Left kidney (tissue), 2 donors: ENCODE measurements around the gene PPWD1. TPM values are rescaled to one million over a fixed set of nuclear protein-coding genes. Genes with fewer than 3 reads are reported as not detected.
"Not testable (repeated sequence)": the region's sequence is repeated elsewhere in the genome, so short reads cannot be mapped to it uniquely, and the experiment has no call there.

Experiments
- DNase-seq: peaks from one replicate; pipeline ENCODE4 v3.0.0-alpha.2; 2013
- polyA plus RNA-seq: library from polyadenylated mRNA; unstranded; fragments of 120-200 nt; gene quantifications from one replicate; pipeline ENCODE4 v1.2.1, GENCODE V29; 2013; ENCODE audit not compliant: insufficient read length

The PPWD1 gene
- polyA plus RNA-seq, 1 donor, result 111 TPM

DNA sequence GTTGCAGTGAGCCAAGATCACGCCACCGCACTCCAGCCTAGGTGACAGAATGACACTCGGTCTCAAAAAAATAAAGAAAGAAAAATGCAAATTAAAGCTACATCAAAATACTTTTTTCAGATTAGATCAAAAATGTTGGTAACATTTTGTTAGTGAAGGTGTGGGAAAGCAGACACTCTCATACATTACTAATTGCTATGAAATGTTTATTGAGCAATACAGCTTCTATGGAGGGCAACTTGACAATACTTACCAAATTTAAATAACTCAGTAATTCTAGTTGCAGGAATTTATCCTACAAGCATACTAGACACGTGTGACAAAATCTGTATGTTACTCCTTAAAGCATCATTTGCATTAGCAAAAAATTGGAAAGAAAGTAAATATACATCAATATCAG is 56.9 kb downstream of the PPWD1 start:
- DNase-seq, result no peak

DNA sequence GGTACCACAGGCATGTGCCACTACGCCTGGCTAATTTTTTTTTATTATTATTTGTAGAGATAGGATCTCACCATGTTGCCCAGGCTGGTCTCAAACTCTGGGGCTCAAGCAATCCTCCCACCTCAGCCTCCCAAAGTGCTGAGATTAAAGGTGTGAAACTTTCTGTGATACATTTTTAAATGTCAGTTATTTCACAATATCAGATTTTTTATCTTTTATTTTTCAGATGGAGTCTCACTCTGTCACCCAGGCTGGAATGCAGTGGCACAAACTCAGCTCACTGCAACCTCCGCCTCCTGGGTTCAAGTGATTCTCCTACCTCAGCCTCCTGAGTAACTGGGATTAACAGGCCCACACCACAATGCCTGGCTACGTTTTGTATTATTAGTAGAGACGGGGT is 58.9 kb downstream of the PPWD1 start:
- not testable (repeated sequence) for DNase-seq

DNA sequence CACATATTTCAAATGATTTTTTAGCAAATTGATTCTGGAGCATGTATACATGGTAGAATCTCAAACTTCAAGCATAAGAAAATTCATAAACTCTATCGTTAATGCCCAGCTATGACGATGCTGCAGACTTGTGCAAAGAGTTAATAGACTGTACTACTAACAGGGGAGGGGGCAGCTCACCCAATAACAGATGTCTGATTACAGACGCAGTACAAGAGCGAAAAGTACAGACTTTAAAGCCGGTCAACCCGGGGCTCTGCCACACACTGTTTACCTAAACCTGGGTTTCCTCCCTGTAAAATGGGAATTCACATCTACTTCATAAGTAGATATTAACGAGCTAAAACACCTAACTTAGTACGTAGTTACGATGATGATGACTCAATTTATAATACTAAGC is 60.4 kb downstream of the PPWD1 start:
- peak; percentile 0 for DNase-seq

DNA sequence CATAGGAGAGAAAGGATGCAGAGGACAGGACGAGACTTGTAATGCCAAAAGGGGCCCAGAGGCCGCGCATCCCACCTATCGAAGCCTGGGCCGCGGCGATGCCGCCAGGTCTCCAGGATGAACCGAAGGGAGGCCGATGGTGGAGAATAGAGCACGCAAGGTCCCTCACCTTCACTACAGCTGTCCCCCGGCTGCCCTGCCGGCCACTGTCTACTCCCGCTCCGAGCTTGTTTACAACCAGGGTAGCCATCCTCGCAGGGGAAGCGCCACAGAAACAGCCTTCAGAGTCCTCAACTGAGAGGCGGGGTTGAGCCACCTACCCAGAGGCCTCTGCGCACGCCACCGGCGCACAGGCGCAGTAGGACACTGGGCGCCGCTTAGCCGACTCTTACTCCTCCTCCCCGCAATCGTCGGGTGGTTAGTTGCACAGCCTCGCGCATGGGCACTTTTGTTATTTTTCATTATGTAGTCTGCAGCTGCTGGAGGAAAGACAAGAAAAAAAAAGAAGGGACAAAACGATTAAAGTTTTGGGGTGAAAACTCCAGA is 61.0 kb downstream of the PPWD1 start, which contains the start of gene TRIM23:
Gene TRIM23, minus strand, starts transcription at position 309 of the 546 bp plus-strand sequence. Its CDS starts 59 bp downstream, at position 250.
- peak; percentile 95 for DNase-seq

DNA sequence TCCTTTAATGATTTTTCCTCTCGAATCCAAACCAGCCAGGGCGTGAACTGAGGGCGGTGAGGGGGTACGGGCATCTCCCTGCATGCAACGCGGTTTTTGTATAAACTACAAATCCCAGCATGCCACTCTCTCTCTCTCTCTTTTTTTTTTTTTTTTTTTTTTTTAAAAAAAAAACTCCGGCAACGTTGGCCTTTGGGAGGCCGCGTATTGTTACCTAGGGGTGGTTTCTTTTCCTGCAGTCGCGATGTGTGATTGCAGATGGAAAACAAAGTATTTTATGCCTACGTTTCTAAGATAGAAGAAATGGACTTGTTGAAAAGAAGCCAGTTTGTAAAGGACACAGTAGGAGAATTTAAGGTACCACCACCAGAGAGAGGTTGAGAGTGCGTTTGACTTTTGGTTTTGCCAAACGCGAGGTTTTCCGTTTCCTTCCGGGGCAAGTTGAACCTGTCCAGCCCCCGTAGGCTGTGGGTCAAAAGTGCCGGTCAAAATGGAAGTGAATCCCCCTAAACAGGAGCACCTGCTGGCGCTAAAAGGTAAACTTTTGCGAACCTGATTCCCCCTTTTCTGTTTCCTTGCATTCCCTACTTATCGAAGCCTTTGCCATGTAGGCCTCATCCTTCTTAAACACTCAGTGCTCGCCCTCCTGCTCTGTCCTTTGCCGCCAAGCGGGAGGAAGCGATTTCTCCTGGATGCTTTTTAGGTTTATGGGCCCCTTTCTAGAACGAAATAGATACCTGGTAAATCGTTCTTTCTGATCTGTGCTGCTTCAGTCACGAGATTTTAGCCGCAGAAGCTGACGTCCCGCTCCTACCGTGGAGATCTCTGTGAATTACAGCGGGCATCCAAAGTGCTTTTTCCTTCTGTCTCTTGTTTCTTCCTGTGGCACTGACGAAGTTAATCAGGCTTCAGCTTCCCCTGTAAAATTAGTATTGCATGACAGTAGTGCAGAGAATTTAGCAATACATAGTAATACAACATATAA is 61.8 kb downstream of the PPWD1 start, which contains the start of the genes SHLD3 and TRAPPC13:
Gene SHLD3, plus strand, starts transcription at position 457 of the 985 bp plus-strand sequence. CDS start 4,561 bp downstream, outside the sequence.
Gene TRAPPC13, plus strand, starts transcription at position 457 of the 985 bp plus-strand sequence. Its CDS starts 34 bp downstream, at position 491.
- peak; percentile 92 for DNase-seq

DNA sequence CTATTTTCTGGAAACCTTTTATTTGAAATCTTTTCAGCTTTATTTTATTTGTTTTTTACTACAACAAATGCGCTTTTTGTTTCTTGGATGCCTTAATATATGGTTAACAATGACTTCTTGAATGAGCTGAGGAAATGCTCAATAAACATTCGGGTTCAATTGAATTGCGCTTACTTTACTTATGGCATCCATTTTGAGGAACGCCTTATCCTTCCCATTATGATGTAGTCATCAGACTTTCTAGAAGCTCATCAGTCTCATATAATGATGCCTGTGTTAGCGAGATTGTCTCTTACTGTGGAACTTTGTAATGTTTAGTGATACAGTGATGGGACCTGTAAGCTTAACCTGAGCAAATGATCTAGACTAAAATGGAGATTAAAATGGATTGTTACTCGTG is 62.6 kb downstream of the PPWD1 start:
- peak; percentile 3 for DNase-seq

DNA sequence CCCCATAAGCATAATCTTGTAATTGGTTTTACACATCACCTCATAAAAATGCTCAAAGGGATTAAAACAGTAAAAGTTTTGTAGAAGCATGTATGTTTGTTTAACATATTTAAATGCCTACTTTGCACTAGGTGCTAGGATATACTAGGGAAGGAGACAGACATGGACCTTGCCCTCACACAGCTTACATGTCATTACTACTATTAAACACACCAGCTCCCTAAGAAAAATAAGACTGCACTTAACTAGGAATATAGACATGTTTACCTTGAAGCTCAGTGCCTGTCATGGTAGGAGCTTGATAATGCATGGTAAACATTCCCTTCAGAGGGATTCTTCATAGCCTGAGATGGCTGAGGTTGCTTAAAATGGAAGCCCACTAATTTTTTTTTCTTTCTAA is 67.9 kb downstream of the PPWD1 start:
- DNase-seq, result no peak

Other genes with a start within 250 kb of the PPWD1 start
- gene ADAMTS6, start 81.4 kb upstream of the PPWD1 start, polyA plus RNA-seq, result 3.2 TPM
- 70.1 TPM for gene CENPK, start 128 bp upstream of the PPWD1 start, polyA plus RNA-seq
- 24.5 TPM for gene TRIM23, start 61.0 kb downstream of the PPWD1 start, polyA plus RNA-seq
- gene SHLD3, start 61.7 kb downstream of the PPWD1 start, polyA plus RNA-seq, result 4.9 TPM
- 44.0 TPM for gene TRAPPC13, start 61.7 kb downstream of the PPWD1 start, polyA plus RNA-seq
- gene SGTB, start 158.8 kb downstream of the PPWD1 start, polyA plus RNA-seq, result 9.3 TPM
- 41.7 TPM for gene NLN, start 158.9 kb downstream of the PPWD1 start, polyA plus RNA-seq